Dendritic cell treated with granulocyte-macrophage colony-stimulating factor and Interleukin-4, amounts not matched to agents 40 ng/mL and 50 ng/mL, for 4 days (primary cell): ENCODE results near the gene FAM193B.

Experiments used
- H3K27ac Mint-ChIP-seq: one replicate; pipeline ENCODE4 v1.8.0; 2022; ENCODE audit warnings: mild to moderate bottlenecking, mixed read lengths
- H3K27me3 Mint-ChIP-seq: one replicate; pipeline ENCODE4 v1.8.0; 2022; ENCODE audit warnings: mild to moderate bottlenecking, mixed read lengths
- H3K36me3 Mint-ChIP-seq: one replicate; pipeline ENCODE4 v1.8.0; 2022; ENCODE audit warnings: low read depth, mixed read lengths
- H3K4me1 Mint-ChIP-seq: one replicate; pipeline ENCODE4 v1.8.0; 2022; ENCODE audit warnings: low read depth, mixed read lengths
- H3K4me3 Mint-ChIP-seq: one replicate; pipeline ENCODE4 v1.8.0; 2022; ENCODE audit warnings: mild to moderate bottlenecking, moderate library complexity, mixed read lengths
- H3K9me3 Mint-ChIP-seq: one replicate; pipeline ENCODE4 v1.8.0; 2022; ENCODE audit warnings: mixed read lengths
- intact Hi-C: fragments of 100-400 bp; cut with micrococcal nuclease; formaldehyde crosslinking; loops from one replicate; pipeline ENCODE4 v1.15.0; 2022

Gene FAM193B

GRCh38 chr5:177483994-177484901 lies 70.1 kb downstream of the FAM193B start:
- peaks cover 51% of the 10 kb centered on the region for H3K4me1 Mint-ChIP-seq
- H3K36me3 Mint-ChIP-seq: peaks cover 73% of the 10 kb centered on the region
- H3K9me3 Mint-ChIP-seq: no peaks in the 10 kb centered on the region
- H3K27ac Mint-ChIP-seq: no peak overlapping the region
- peaks cover 56% of the 10 kb centered on the region for H3K27me3 Mint-ChIP-seq
- intact Hi-C loops: no loop called here
- H3K4me3 Mint-ChIP-seq: no peak overlapping the region

GRCh38 chr5:177483042-177483441 lies 71.3 kb downstream of the FAM193B start:
- Mint-ChIP-seq H3K36me3 (peaks cover 61% of the 10 kb centered on the region), H3K27ac (no peak overlapping the region), H3K9me3 (no peaks in the 10 kb centered on the region), H3K27me3 (peaks cover 63% of the 10 kb centered on the region), H3K4me1 (peaks cover 58% of the 10 kb centered on the region), H3K4me3 (no peak overlapping the region)
- intact Hi-C loops: no loop called here

- Mint-ChIP-seq H3K4me1 (peaks cover 64% of the 10 kb centered on the region), H3K36me3 (peaks cover 55% of the 10 kb centered on the region), H3K27me3 (peaks cover 62% of the 10 kb centered on the region), H3K4me3 (no peak overlapping the region), H3K9me3 (no peaks in the 10 kb centered on the region), H3K27ac (no peak overlapping the region)
- intact Hi-C loops: no loop called here
Measured at GRCh38 chr5:177482359-177482795, 72.0 kb downstream of the FAM193B start.

GRCh38 chr5:177479774-177480173 lies 74.6 kb downstream of the FAM193B start:
- H3K36me3 Mint-ChIP-seq: peaks cover 31% of the 10 kb centered on the region
- no peak overlapping the region for H3K4me3 Mint-ChIP-seq
- H3K4me1 Mint-ChIP-seq: peaks cover 83% of the 10 kb centered on the region
- H3K27me3 Mint-ChIP-seq: peaks cover 66% of the 10 kb centered on the region
- intact Hi-C loops: no loop called here
- no peaks in the 10 kb centered on the region for H3K9me3 Mint-ChIP-seq
- H3K27ac Mint-ChIP-seq: peak overlapping the region; percentile 12

- Mint-ChIP-seq H3K27ac (peak overlapping the region; percentile 12), H3K4me3 (peak overlapping the region; percentile 14), H3K9me3 (no peaks in the 10 kb centered on the region), H3K27me3 (peaks cover 66% of the 10 kb centered on the region), H3K4me1 (peaks cover 83% of the 10 kb centered on the region), H3K36me3 (peaks cover 23% of the 10 kb centered on the region)
- intact Hi-C loops: no loop called here
Measured at GRCh38 chr5:177478711-177479646, 75.4 kb downstream of the FAM193B start.

GRCh38 chr5:177477701-177478477 lies 76.5 kb downstream of the FAM193B start:
- Mint-ChIP-seq H3K4me3 (no peak overlapping the region), H3K27ac (peak overlapping the region; percentile 12), H3K36me3 (peaks cover 12% of the 10 kb centered on the region), H3K9me3 (no peaks in the 10 kb centered on the region), H3K27me3 (peaks cover 59% of the 10 kb centered on the region), H3K4me1 (peaks cover 77% of the 10 kb centered on the region)
- intact Hi-C loops: no loop called here

GRCh38 chr5:177476531-177477233 lies 77.7 kb downstream of the FAM193B start:
- Mint-ChIP-seq H3K36me3 (no peaks in the 10 kb centered on the region), H3K4me3 (no peak overlapping the region), H3K27me3 (peaks cover 62% of the 10 kb centered on the region), H3K9me3 (no peaks in the 10 kb centered on the region), H3K27ac (no peak overlapping the region), H3K4me1 (peaks cover 79% of the 10 kb centered on the region)
- intact Hi-C loops: no loop called here

GRCh38 chr5:177475563-177476427 lies 78.6 kb downstream of the FAM193B start:
- Mint-ChIP-seq H3K9me3 (no peaks in the 10 kb centered on the region), H3K4me3 (no peak overlapping the region), H3K27ac (no peak overlapping the region), H3K36me3 (no peaks in the 10 kb centered on the region), H3K4me1 (peaks cover 87% of the 10 kb centered on the region), H3K27me3 (peaks cover 71% of the 10 kb centered on the region)
- intact Hi-C loops: no loop called here

GRCh38 chr5:177474846-177475562 lies 79.4 kb downstream of the FAM193B start:
- H3K27ac Mint-ChIP-seq: no peak overlapping the region
- peaks cover 81% of the 10 kb centered on the region for H3K4me1 Mint-ChIP-seq
- H3K4me3 Mint-ChIP-seq: no peak overlapping the region
- H3K27me3 Mint-ChIP-seq: peaks cover 79% of the 10 kb centered on the region
- H3K36me3 Mint-ChIP-seq: no peaks in the 10 kb centered on the region
- H3K9me3 Mint-ChIP-seq: no peaks in the 10 kb centered on the region
- intact Hi-C loops: no loop called here

GRCh38 chr5:177474002-177474476 lies 80.3 kb downstream of the FAM193B start:
- no peaks in the 10 kb centered on the region for H3K9me3 Mint-ChIP-seq
- peaks cover 87% of the 10 kb centered on the region for H3K27me3 Mint-ChIP-seq
- no peak overlapping the region for H3K27ac Mint-ChIP-seq
- H3K36me3 Mint-ChIP-seq: no peaks in the 10 kb centered on the region
- peak overlapping the region; percentile 67 for H3K4me3 Mint-ChIP-seq
- peaks cover 71% of the 10 kb centered on the region for H3K4me1 Mint-ChIP-seq
- intact Hi-C loops: no loop called here

GRCh38 chr5:177473443-177474001 lies 80.8 kb downstream of the FAM193B start, which contains the start of gene DBN1:
Gene DBN1, minus strand, starts transcription at chr5:177473634. Its CDS starts 113 bp downstream, at chr5:177473521.
- Mint-ChIP-seq H3K36me3 (no peaks in the 10 kb centered on the region), H3K27me3 (peaks cover 87% of the 10 kb centered on the region), H3K27ac (no peak within 1 kb of the TSS), H3K4me1 (peaks cover 66% of the 10 kb centered on the region), H3K4me3 (peak within 1 kb of the TSS; percentile 67), H3K9me3 (no peaks in the 10 kb centered on the region)
- intact Hi-C loops: no loop called here
